Measurements from ENCODE around the gene ABHD17C.

ABHD17C gene

GRCh38 chr15:80689716-80690115 lies 5.4 kb upstream of the ABHD17C start:
- DNase-seq (ENCODE audit: low spot score), result no peak

- no peak for DNase-seq (ENCODE audit: low spot score)
Measured at GRCh38 chr15:80691575-80691974, 3.5 kb upstream of the ABHD17C start.

- DNase-seq (ENCODE audit: low spot score), result no peak
Measured at GRCh38 chr15:80693682-80694610, 1.2 kb upstream of the ABHD17C start.

GRCh38 chr15:80694611-80695098 lies 455 bp upstream of the ABHD17C start:
- no peak for DNase-seq (ENCODE audit: low spot score)

GRCh38 chr15:80695911-80696661 lies 976 bp downstream of the ABHD17C start:
- peak; percentile 41 for DNase-seq (ENCODE audit: low spot score)

GRCh38 chr15:80697075-80697685 lies 2.1 kb downstream of the ABHD17C start:
- DNase-seq (ENCODE audit: low spot score), result no peak

- no peak for DNase-seq (ENCODE audit: low spot score)
Measured at GRCh38 chr15:80698676-80699075, 3.6 kb downstream of the ABHD17C start.

- DNase-seq (ENCODE audit: low spot score), result no peak
Measured at GRCh38 chr15:80699981-80700380, 4.9 kb downstream of the ABHD17C start.

- DNase-seq (ENCODE audit: low spot score), result no peak
Measured at GRCh38 chr15:80701676-80702311, 6.7 kb downstream of the ABHD17C start.

- DNase-seq (ENCODE audit: low spot score), result no peak
Measured at GRCh38 chr15:80703081-80703480, 8.0 kb downstream of the ABHD17C start.

- DNase-seq (ENCODE audit: low spot score), result no peak
Measured at GRCh38 chr15:80703965-80704364, 8.9 kb downstream of the ABHD17C start.

GRCh38 chr15:80706161-80706560 lies 11.1 kb downstream of the ABHD17C start:
- no peak for DNase-seq (ENCODE audit: low spot score)

- DNase-seq (ENCODE audit: low spot score), result no peak
Measured at GRCh38 chr15:80709542-80709941, 14.4 kb downstream of the ABHD17C start.

GRCh38 chr15:80710635-80711554 lies 15.8 kb downstream of the ABHD17C start:
- peak; percentile 55 for DNase-seq (ENCODE audit: low spot score)

GRCh38 chr15:80711886-80712285 lies 16.8 kb downstream of the ABHD17C start:
- DNase-seq (ENCODE audit: low spot score), result no peak

GRCh38 chr15:80712956-80713355 lies 17.8 kb downstream of the ABHD17C start:
- no peak for DNase-seq (ENCODE audit: low spot score)

- no peak for DNase-seq (ENCODE audit: low spot score)
Measured at GRCh38 chr15:80721476-80721875, 26.4 kb downstream of the ABHD17C start.

GRCh38 chr15:80722811-80723210 lies 27.7 kb downstream of the ABHD17C start:
- no peak for DNase-seq (ENCODE audit: low spot score)

- DNase-seq (ENCODE audit: low spot score), result no peak
Measured at GRCh38 chr15:80727196-80727595, 32.1 kb downstream of the ABHD17C start.

- no peak for DNase-seq (ENCODE audit: low spot score)
Measured at GRCh38 chr15:80727596-80727995, 32.5 kb downstream of the ABHD17C start.

GRCh38 chr15:80730387-80730786 lies 35.3 kb downstream of the ABHD17C start:
- no peak for DNase-seq (ENCODE audit: low spot score)
